Measurements from ENCODE around the gene ZDHHC11B.
"Not testable (repeated sequence)": the region's sequence is repeated elsewhere in the genome, so short reads cannot be mapped to it uniquely, and the experiment has no call there.

Gene ZDHHC11B

DNA sequence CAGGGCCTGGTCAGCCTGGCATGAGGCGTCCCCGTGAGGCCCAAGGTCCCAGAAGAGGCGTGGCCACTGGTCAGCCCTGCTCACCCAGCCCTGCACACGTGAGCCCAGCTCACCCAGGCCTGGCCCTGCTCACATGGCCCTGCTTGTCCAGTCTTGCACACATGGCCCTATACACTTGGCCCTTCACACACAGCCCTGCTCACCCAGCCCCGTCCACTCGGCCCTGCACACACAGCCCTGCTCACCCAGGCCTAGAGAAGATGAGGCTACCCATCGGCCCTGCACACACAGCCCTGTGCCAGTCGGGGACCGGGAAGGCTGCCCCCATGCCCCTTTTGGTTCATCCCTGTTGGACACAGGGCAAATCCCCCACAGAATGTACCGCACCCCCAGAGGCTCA, 28.4 kb downstream of the ZDHHC11B start:
- H3K4me3 ChIP-seq (ENCODE audit: low read length, poor library complexity, severe bottlenecking), result no peak overlapping the region
- H3K4me2 ChIP-seq (ENCODE audit: low read depth, low read length, poor library complexity, severe bottlenecking), result no peak overlapping the region
- H3K9me3 ChIP-seq (ENCODE audit: insufficient read depth, low read depth, low read length), result no peaks in the 10 kb centered on the region
- no peak overlapping the region for H2AFZ ChIP-seq (ENCODE audit: low read length)
- TF ChIP-seq, protein P1, sequence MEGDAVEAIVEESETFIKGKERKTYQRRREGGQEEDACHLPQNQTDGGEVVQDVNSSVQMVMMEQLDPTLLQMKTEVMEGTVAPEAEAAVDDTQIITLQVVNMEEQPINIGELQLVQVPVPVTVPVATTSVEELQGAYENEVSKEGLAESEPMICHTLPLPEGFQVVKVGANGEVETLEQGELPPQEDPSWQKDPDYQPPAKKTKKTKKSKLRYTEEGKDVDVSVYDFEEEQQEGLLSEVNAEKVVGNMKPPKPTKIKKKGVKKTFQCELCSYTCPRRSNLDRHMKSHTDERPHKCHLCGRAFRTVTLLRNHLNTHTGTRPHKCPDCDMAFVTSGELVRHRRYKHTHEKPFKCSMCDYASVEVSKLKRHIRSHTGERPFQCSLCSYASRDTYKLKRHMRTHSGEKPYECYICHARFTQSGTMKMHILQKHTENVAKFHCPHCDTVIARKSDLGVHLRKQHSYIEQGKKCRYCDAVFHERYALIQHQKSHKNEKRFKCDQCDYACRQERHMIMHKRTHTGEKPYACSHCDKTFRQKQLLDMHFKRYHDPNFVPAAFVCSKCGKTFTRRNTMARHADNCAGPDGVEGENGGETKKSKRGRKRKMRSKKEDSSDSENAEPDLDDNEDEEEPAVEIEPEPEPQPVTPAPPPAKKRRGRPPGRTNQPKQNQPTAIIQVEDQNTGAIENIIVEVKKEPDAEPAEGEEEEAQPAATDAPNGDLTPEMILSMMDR (conservative IDR thresholded peaks at IDR 0.05; ENCODE audit: low read length), result no peak
- TF ChIP-seq EZH2phosphoT487 (IDR thresholded peaks at IDR 0.05; ENCODE audit: borderline replicate concordance), result no peak
- no peak overlapping the region for H3K9ac ChIP-seq (ENCODE audit: low read depth, low read length, poor library complexity, severe bottlenecking)
- H3K79me2 ChIP-seq (ENCODE audit: insufficient read depth, low read length), result no peaks in the 10 kb centered on the region
- H3F3A ChIP-seq (ENCODE audit: low read depth), result no peaks in the 10 kb centered on the region
- H3K4me1 ChIP-seq (ENCODE audit: insufficient read depth, low read length, poor library complexity, severe bottlenecking), result no peaks in the 10 kb centered on the region
- no peaks in the 10 kb centered on the region for H3K36me3 ChIP-seq (ENCODE audit: insufficient read depth, low read length)
- H3K9me2 ChIP-seq (replicated peaks; ENCODE audit: low read depth, low read length), result no peaks in the 10 kb centered on the region
- H3K27me3 ChIP-seq (ENCODE audit: insufficient read depth, low read length, poor library complexity, severe bottlenecking), result no peaks in the 10 kb centered on the region
- H4K20me1 ChIP-seq (ENCODE audit: insufficient read depth, low read length, poor library complexity, severe bottlenecking), result no peaks in the 10 kb centered on the region

DNA sequence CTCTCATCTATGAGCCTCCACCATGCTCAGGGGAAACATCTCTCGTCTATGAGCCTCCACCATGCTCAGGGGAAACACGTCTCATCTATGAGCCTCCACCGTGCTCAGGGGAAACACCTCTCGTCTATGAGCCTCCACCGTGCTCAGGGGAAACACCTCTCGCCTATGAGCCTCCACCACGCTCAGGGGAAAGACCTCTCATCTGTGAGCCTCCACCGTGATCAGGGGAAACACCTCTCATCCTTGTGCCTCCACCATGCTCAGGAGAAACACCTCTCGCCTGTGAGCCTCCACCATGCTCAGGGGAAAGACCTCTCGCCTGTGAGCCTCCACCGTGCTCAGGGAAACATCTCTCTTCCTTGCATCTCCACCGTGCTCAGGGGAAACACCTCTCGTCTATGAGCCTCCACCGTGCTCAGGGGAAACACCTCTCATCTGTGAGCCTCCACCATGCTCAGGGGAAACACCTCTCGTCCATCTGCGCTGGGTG, 30.3 kb downstream of the ZDHHC11B start:
- H3K9me3 ChIP-seq (ENCODE audit: insufficient read depth, low read depth, low read length); H3K27me3 ChIP-seq (ENCODE audit: insufficient read depth, low read length, poor library complexity, severe bottlenecking); H3K36me3 ChIP-seq (ENCODE audit: insufficient read depth, low read length); H3K9me2 ChIP-seq (replicated peaks; ENCODE audit: low read depth, low read length); H3K4me2 ChIP-seq (ENCODE audit: low read depth, low read length, poor library complexity, severe bottlenecking); H3F3A ChIP-seq (ENCODE audit: low read depth); H4K20me1 ChIP-seq (ENCODE audit: insufficient read depth, low read length, poor library complexity, severe bottlenecking); H3K4me1 ChIP-seq (ENCODE audit: insufficient read depth, low read length, poor library complexity, severe bottlenecking); H3K9ac ChIP-seq (ENCODE audit: low read depth, low read length, poor library complexity, severe bottlenecking); H3K79me2 ChIP-seq (ENCODE audit: insufficient read depth, low read length); H2AFZ ChIP-seq (ENCODE audit: low read length); H3K4me3 ChIP-seq (ENCODE audit: low read length, poor library complexity, severe bottlenecking): not testable (repeated sequence)

DNA sequence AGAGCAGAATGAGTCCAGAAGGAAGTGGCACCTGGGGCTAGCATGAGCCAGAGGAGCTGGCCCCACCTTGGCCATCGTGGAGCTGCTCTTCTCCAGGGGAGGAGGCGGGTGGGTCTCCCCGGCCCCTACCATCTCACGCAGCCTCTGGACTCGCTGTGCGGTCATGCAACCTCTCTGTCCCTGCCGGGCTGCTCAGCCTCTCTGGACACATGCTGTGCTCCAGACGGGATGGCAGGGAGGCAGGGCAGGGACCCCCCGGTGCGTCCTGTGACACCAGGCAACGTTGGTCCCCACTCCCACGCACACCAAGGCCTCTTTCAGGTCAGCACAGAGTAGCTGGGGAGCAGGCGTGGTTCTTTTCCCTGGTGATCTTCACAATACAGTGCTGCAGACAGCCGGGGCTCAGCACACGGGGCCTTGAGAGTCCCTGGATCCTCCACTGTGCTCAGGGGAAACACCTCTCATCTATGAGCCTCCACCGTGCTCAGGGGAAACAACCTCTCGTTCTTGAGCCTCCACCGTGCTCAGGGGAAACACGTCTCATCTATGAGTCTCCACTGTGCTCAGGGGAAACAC, 30.9 kb downstream of the ZDHHC11B start:
- H3K4me1 ChIP-seq (ENCODE audit: insufficient read depth, low read length, poor library complexity, severe bottlenecking); H3K4me2 ChIP-seq (ENCODE audit: low read depth, low read length, poor library complexity, severe bottlenecking); H3K9me3 ChIP-seq (ENCODE audit: insufficient read depth, low read depth, low read length); H3F3A ChIP-seq (ENCODE audit: low read depth); H3K27me3 ChIP-seq (ENCODE audit: insufficient read depth, low read length, poor library complexity, severe bottlenecking); H3K36me3 ChIP-seq (ENCODE audit: insufficient read depth, low read length); H3K79me2 ChIP-seq (ENCODE audit: insufficient read depth, low read length); H3K4me3 ChIP-seq (ENCODE audit: low read length, poor library complexity, severe bottlenecking); H4K20me1 ChIP-seq (ENCODE audit: insufficient read depth, low read length, poor library complexity, severe bottlenecking); H3K9me2 ChIP-seq (replicated peaks; ENCODE audit: low read depth, low read length); H3K9ac ChIP-seq (ENCODE audit: low read depth, low read length, poor library complexity, severe bottlenecking); H2AFZ ChIP-seq (ENCODE audit: low read length): not testable (repeated sequence)

DNA sequence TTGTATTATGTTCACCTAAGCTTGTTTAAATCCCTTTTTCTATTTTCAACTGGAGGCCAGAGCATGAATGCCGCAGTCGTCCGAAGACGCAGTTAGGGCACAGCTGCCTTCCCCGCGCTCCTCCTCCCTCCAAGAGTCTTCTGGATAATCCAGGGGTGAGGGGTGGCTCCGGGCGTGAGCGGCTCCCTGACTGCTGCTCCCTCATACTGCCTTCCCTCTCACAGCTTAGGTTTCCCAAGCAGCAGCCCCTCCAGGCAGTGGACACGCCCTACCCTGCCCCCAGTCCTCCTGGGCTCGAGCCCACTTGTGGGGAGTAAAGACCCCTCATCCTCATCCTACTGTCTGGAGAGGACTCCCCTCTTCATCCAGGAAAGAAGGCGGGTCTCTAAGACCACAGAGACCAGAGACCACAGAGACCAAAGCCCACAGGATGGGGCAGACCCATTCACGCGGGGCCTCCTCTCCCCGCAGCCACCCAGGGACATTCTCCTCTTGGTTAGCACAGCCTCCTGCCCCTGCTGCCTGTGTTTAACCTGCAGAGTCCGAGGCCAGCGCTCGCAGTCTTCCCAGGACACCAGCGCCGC, 31.9 kb downstream of the ZDHHC11B start:
- H3K9me3 ChIP-seq (ENCODE audit: insufficient read depth, low read depth, low read length), result not testable (repeated sequence)

DNA sequence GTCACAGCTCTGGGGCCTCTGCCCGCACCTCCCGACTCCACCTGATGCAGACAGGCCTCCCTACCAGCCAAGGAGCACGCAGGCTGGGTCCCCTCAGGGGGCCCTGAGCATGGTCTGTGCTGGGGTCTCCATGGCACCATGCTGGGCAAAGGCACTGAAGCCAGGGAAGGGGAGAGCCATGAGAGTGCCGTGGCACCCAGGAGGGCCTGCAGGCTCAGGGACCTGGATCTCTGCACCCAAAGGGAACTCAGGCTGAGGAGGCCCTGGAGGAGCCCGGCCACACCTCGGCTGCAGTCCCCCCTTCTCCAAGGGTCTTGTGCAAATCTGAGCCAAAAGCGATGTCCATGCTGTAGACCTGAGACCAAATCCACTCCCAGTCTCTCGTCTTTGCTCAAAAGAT, 32.5 kb downstream of the ZDHHC11B start:
- H2AFZ ChIP-seq (ENCODE audit: low read length); H3K4me3 ChIP-seq (ENCODE audit: low read length, poor library complexity, severe bottlenecking); H4K20me1 ChIP-seq (ENCODE audit: insufficient read depth, low read length, poor library complexity, severe bottlenecking); H3K9me2 ChIP-seq (replicated peaks; ENCODE audit: low read depth, low read length); H3K27me3 ChIP-seq (ENCODE audit: insufficient read depth, low read length, poor library complexity, severe bottlenecking); H3K9ac ChIP-seq (ENCODE audit: low read depth, low read length, poor library complexity, severe bottlenecking); H3K4me2 ChIP-seq (ENCODE audit: low read depth, low read length, poor library complexity, severe bottlenecking); H3K79me2 ChIP-seq (ENCODE audit: insufficient read depth, low read length); H3F3A ChIP-seq (ENCODE audit: low read depth); H3K4me1 ChIP-seq (ENCODE audit: insufficient read depth, low read length, poor library complexity, severe bottlenecking); H3K9me3 ChIP-seq (ENCODE audit: insufficient read depth, low read depth, low read length); H3K36me3 ChIP-seq (ENCODE audit: insufficient read depth, low read length): not testable (repeated sequence)

More for the DNA sequence above, 31.9 kb downstream of the ZDHHC11B start:
- H4K20me1 ChIP-seq (ENCODE audit: insufficient read depth, low read length, poor library complexity, severe bottlenecking); H3K27me3 ChIP-seq (ENCODE audit: insufficient read depth, low read length, poor library complexity, severe bottlenecking); H3K9me2 ChIP-seq (replicated peaks; ENCODE audit: low read depth, low read length); H3K36me3 ChIP-seq (ENCODE audit: insufficient read depth, low read length); H3K79me2 ChIP-seq (ENCODE audit: insufficient read depth, low read length); H3K4me2 ChIP-seq (ENCODE audit: low read depth, low read length, poor library complexity, severe bottlenecking); H3K4me3 ChIP-seq (ENCODE audit: low read length, poor library complexity, severe bottlenecking); H3F3A ChIP-seq (ENCODE audit: low read depth); H3K4me1 ChIP-seq (ENCODE audit: insufficient read depth, low read length, poor library complexity, severe bottlenecking); H2AFZ ChIP-seq (ENCODE audit: low read length); H3K9ac ChIP-seq (ENCODE audit: low read depth, low read length, poor library complexity, severe bottlenecking): not testable (repeated sequence)

Data from Loucy (cell line).